RWPE1 (cell line): ENCODE results near the gene NQO2.

Source experiments
- CTCF ChIA-PET: fragments of 350-600 bp; sonication (Branson Sonifier 250); formaldehyde crosslinking; extraction: SDS; loops from one replicate; lab custom pipeline; 2021; lab: Yijun Ruan, JAX
- POLR2A ChIA-PET: fragments of 400-600 bp; formaldehyde crosslinking; extraction: SDS; loops from one replicate; lab custom pipeline; 2020; ENCODE audit warnings: antibody characterized with exemption; ENCODE audit not compliant: low non-redundant PET; lab: Yijun Ruan, JAX
- DNase-seq: peaks from one replicate; pipeline ENCODE4 v3.0.0; 2012; ENCODE audit warnings: low spot score
- H3K27ac ChIP-seq: fragments of 450-650 bp; 2 replicates; pipeline ENCODE4 v1.5.1; 2017
- TF ChIP-seq, protein P1 (sequence below): fragments of 450-650 bp; conservative IDR thresholded peaks from 2 replicates; pipeline ENCODE4 v1.5.1; 2017; ENCODE audit warnings: low read depth, mild to moderate bottlenecking

Gene NQO2, protein sequence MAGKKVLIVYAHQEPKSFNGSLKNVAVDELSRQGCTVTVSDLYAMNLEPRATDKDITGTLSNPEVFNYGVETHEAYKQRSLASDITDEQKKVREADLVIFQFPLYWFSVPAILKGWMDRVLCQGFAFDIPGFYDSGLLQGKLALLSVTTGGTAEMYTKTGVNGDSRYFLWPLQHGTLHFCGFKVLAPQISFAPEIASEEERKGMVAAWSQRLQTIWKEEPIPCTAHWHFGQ

GRCh38 chr6:2999618-3000557 is at the start of gene NQO2:
Gene NQO2, plus strand, starts transcription at chr6:2999894. Its CDS starts 6,659 bp downstream, at chr6:3006553.
- peak; percentile 97 for DNase-seq
- TF ChIP-seq, protein P1, sequence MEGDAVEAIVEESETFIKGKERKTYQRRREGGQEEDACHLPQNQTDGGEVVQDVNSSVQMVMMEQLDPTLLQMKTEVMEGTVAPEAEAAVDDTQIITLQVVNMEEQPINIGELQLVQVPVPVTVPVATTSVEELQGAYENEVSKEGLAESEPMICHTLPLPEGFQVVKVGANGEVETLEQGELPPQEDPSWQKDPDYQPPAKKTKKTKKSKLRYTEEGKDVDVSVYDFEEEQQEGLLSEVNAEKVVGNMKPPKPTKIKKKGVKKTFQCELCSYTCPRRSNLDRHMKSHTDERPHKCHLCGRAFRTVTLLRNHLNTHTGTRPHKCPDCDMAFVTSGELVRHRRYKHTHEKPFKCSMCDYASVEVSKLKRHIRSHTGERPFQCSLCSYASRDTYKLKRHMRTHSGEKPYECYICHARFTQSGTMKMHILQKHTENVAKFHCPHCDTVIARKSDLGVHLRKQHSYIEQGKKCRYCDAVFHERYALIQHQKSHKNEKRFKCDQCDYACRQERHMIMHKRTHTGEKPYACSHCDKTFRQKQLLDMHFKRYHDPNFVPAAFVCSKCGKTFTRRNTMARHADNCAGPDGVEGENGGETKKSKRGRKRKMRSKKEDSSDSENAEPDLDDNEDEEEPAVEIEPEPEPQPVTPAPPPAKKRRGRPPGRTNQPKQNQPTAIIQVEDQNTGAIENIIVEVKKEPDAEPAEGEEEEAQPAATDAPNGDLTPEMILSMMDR = no peak
- POLR2A ChIA-PET = interaction anchor here (0.6 to 1.0 kb wide), 6 partner anchors 8 to 220 kb away, joined by 3 to 9 read pairs (median 4); no protein-coding TSS in a partner anchor
- H3K27ac ChIP-seq = peak within 1 kb of the TSS; percentile 75
- CTCF ChIA-PET = interaction anchor here (0.6 to 1.0 kb wide), 4 partner anchors 59 to 252 kb away, joined by 3 read pairs; partner anchors contain the start of gene WRNIP1

GRCh38 chr6:2950713-2951112 is 49.0 kb upstream of the NQO2 start:
- DNase-seq = no peak
- ChIA-PET POLR2A (no interaction called here), CTCF (interaction anchor here (0.6 to 1.1 kb wide), 4 partner anchors 18 to 160 kb away, joined by 3 to 4 read pairs (median 4); no protein-coding TSS in a partner anchor)
- H3K27ac ChIP-seq = no peak overlapping the region
- TF ChIP-seq, protein P1 = no peak

DNA sequence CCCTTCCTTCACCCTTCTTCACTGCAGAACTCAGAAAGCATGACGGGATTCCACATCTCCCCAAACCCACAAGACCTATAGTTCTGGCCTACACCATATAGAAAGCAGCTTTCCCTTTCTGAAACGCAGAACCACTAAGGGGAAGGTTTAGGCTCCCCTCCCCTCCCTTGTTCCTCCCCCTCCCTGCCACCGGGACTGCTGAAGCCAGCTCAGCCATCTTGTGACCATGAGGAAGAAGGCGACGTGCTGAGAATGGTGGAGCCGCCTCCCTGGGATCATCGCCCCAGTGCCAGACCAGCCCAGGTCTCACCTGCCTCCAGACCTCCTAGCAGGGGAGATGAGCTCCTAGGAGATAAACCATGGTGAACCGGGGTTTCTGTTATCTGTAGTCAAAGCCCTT is 48.0 kb upstream of the NQO2 start:
- no peak for DNase-seq
- POLR2A ChIA-PET = no interaction called here
- CTCF ChIA-PET = interaction anchor here (0.6 to 1.8 kb wide), 8 partner anchors 9 to 46 kb away, joined by 3 to 15 read pairs (median 6); no protein-coding TSS in a partner anchor
- TF ChIP-seq, protein P1 = no peak
- H3K27ac ChIP-seq = no peak overlapping the region

DNA sequence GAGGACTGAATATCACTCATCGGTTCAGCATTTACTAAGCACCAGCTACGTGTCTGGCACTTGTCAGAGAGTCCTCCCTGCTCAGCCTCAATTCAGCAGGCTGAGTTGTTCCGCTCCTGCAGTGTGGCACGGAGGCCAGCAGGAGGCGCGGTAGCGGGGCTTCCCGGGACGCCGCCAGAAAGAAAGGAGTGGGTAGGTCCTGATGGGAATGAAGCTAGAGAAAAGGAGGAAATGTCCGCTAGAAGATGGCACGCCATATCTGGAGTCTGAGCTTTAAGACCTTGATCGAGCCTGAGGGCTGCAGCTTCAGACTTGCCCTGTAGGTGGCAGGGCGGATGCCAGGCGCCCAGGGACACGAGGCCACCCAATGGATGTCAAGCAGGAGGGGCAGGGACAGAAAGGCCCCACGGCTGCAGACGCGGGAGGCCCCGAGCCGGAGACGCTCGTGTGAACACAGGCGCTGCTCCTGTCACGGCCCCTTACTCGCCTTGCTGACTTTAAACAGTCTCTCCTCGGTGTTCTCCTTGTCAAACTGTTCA is 47.1 kb upstream of the NQO2 start:
- CTCF ChIA-PET = interaction anchor here (0.5 to 1.8 kb wide), 9 partner anchors 10 to 1054 kb away, joined by 3 to 15 read pairs (median 5); no protein-coding TSS in a partner anchor
- H3K27ac ChIP-seq = peak overlapping the region; percentile 34
- POLR2A ChIA-PET = no interaction called here
- TF ChIP-seq, protein P1 = peak; percentile 90
- peak; percentile 44 for DNase-seq

GRCh38 chr6:2953098-2953497 is 46.6 kb upstream of the NQO2 start:
- peak overlapping the region; percentile 34 for H3K27ac ChIP-seq
- ChIA-PET CTCF (interaction anchor here (1.0 to 1.8 kb wide), 6 partner anchors 10 to 36 kb away, joined by 3 to 15 read pairs (median 5); no protein-coding TSS in a partner anchor), POLR2A (no interaction called here)
- TF ChIP-seq, protein P1 = no peak
- no peak for DNase-seq
